Stomach (tissue), 9 donors: ENCODE data around the gene GNG2. TPM values are rescaled to one million over a fixed set of nuclear protein-coding genes. Genes with fewer than 3 reads are reported as not detected.

Source experiments
- DNase-seq, 2 donors: peaks; one replicate each; pipeline versions ENCODE4 v3.0.0 to v3.0.0-alpha.2; 2013 to 2019
- H3K27ac ChIP-seq, 5 donors: fragments of 200-600 bp in 4 of 5; sonication (generic) in 4 of 5; one replicate each; pipeline ENCODE4 v1.5.1; 2013 to 2019; ENCODE audit warnings: mild to moderate bottlenecking in 1 of 5, moderate library complexity in 1 of 5
- H3K27me3 ChIP-seq, 3 donors: fragments of 200-600 bp; sonication (generic); one replicate each; pipeline ENCODE4 v1.5.1; 2017 to 2019; ENCODE audit warnings: mixed run types in 1 of 3
- H3K36me3 ChIP-seq, 4 donors: fragments of 200-600 bp; sonication (generic); 1 replicate in 3 of 4; 2 replicates in 1 of 4; pipeline ENCODE4 v1.5.1; 2016 to 2019
- H3K4me1 ChIP-seq, 4 donors: fragments of 200-600 bp; sonication (generic); one replicate each; pipeline ENCODE4 v1.5.1; 2016 to 2019
- H3K4me3 ChIP-seq, 4 donors: fragments of 200-600 bp; sonication (generic) in 3 of 4; one replicate each; pipeline ENCODE4 v1.5.1; 2016 to 2019; ENCODE audit warnings: mild to moderate bottlenecking in 1 of 4
- H3K9me3 ChIP-seq, 4 donors: fragments of 200-600 bp; sonication (generic); one replicate each; pipeline ENCODE4 v1.5.1; 2016 to 2019
- CTCF ChIP-seq, 7 experiments: fragments of 450-650 bp in 4 of 7; fragments of 200-600 bp in 3 of 7; sonication (generic) in 3 of 7; IDR thresholded peaks; one replicate each; pipeline ENCODE4 v1.5.1; 2016 to 2019; ENCODE audit warnings: antibody characterized with exemption in 7 of 7, control low read depth in 2 of 7, mild to moderate bottlenecking in 1 of 7
- EP300 ChIP-seq: sonication (generic); formaldehyde crosslinking; IDR thresholded peaks from one replicate; pipeline ENCODE4 v1.6.1; 2017; ENCODE audit warnings: antibody characterized with exemption
- POLR2A ChIP-seq, 4 donors: fragments of 450-650 bp; IDR thresholded peaks; one replicate each; pipeline ENCODE4 v1.6.1; 2016; ENCODE audit warnings: antibody characterized with exemption in 4 of 4, control low read depth in 2 of 4, mild to moderate bottlenecking in 1 of 4, moderate library complexity in 1 of 4
- POLR2AphosphoS5 ChIP-seq, 3 donors: sonication (generic); formaldehyde crosslinking; IDR thresholded peaks; one replicate each; pipeline ENCODE4 v1.6.1; 2016; ENCODE audit warnings: antibody characterized with exemption in 3 of 3
- WGBS, 5 donors: extraction: QIAGEN DNeasy Blood & Tissue Kit in 3 of 5; methylation state at CpG; one replicate each; pipeline versions ENCODE4 v1.1.5 to v1.1.7; 2013 to 2018; 5-methylcytosine and 5-hydroxymethylcytosine counted together
- intact Hi-C: fragments of 100-400 bp; cut with DNase I; formaldehyde crosslinking; loops from one replicate; pipeline ENCODE4 v1.15.1; 2023; ENCODE audit warnings: low total_unique reads
- polyA plus RNA-seq, 3 donors: library from polyadenylated mRNA; stranded (reverse); fragments of 200-250 nt; gene quantifications; one replicate each; pipeline ENCODE4 v1.2.3, GENCODE V29; 2013
- total RNA-seq, 5 donors: library from RNA; depleted of rRNA; stranded (reverse); fragments of >200 nt; gene quantifications; one replicate each; pipeline versions ENCODE4 v1.1.0 to v1.2.3, GENCODE V29; 2014 to 2016
- donor health status: healthy with polysubstance abuse.
- donor health status: Bipolar disorder and iron deficiency.
- donor health status: healthy.

Gene GNG2
- total and polyA plus RNA-seq, 8 donors: 0.58 to 23.3 (median 9.2) TPM

DNA sequence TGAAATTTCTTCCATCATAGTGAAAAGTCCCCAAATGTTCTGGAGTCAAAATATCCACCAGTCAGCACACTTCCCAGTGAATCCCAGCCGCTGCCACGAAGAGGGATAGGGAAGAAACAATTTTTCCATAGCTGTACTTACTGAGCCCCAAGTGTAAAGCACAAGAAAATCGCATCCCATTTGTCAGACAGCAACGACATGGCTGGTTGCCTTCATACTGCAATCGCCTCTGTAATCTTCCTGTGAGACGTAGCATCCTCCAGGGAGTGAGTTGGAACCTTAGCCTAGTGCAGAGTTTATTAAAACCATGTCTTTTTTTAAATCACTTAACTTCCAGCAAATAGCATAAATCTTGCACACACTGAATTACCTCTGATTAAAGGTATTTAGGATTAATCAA is 56.8 kb downstream of the GNG2 start:
- H3K4me3 ChIP-seq: no peak overlapping the region
- H3K9me3 ChIP-seq: no peaks in the 10 kb centered on the region
- H3K27me3 ChIP-seq: no peaks in the 10 kb centered on the region
- intact Hi-C loops: no loop called here
- no peaks in the 10 kb centered on the region for H3K36me3 ChIP-seq
- peaks cover 0 to 1% (median 0%) of the 10 kb centered on the region in 4 donors for H3K4me1 ChIP-seq
- no peak for TF ChIP-seq EP300
- TF ChIP-seq POLR2AphosphoS5 (IDR thresholded peaks at IDR 0.05): no peak
- TF ChIP-seq CTCF (IDR thresholded peaks at IDR 0.05): no peak
- TF ChIP-seq POLR2A (IDR thresholded peaks at IDR 0.05): no peak
- DNase-seq: peak in 1 of 2 donors; percentile 29
- H3K27ac ChIP-seq: peak overlapping the region in 1 of 5 donors; percentile 28
- 84 to 93% (median 89%) methylated on average over 6 of the region's 6 CpGs for WGBS, 5 donors

GRCh38 chr14:51921026-51921425 is 60.6 kb downstream of the GNG2 start:
- Histone ChIP-seq H3K27ac (no peak overlapping the region), H3K27me3 (no peaks in the 10 kb centered on the region), H3K9me3 (no peaks in the 10 kb centered on the region), H3K36me3 (no peaks in the 10 kb centered on the region), H3K4me3 (no peak overlapping the region), H3K4me1 (peaks cover 0 to 5% (median 0%) of the 10 kb centered on the region in 4 donors)
- intact Hi-C loops: no loop called here
- TF ChIP-seq POLR2A (IDR thresholded peaks at IDR 0.05) (no peak), POLR2AphosphoS5 (IDR thresholded peaks at IDR 0.05) (no peak), CTCF (IDR thresholded peaks at IDR 0.05) (no peak), EP300 (no peak)
- DNase-seq: no peak
- 48 to 59% (median 55%) methylated on average over 3 of the region's 3 CpGs for WGBS, 5 donors

- Histone ChIP-seq H3K36me3 (no peaks in the 10 kb centered on the region), H3K27ac (peak overlapping the region in 1 of 5 donors; percentile 59), H3K9me3 (no peaks in the 10 kb centered on the region), H3K27me3 (no peaks in the 10 kb centered on the region), H3K4me1 (peaks cover 0 to 5% (median 0%) of the 10 kb centered on the region in 4 donors), H3K4me3 (no peak overlapping the region)
- DNase-seq: peak in 1 of 2 donors; percentile 75
- WGBS, 5 donors: 34 to 51% (median 37%) methylated on average over 6 of the region's 6 CpGs
- intact Hi-C loops: no loop called here
- TF ChIP-seq POLR2AphosphoS5 (IDR thresholded peaks at IDR 0.05) (no peak), EP300 (no peak), CTCF (IDR thresholded peaks at IDR 0.05) (no peak), POLR2A (IDR thresholded peaks at IDR 0.05) (no peak)
These were observed 62.2 kb downstream of the GNG2 start for GRCh38 chr14:51922624-51923023.

GRCh38 chr14:51924600-51924999 is 64.2 kb downstream of the GNG2 start:
- no peak overlapping the region for H3K27ac ChIP-seq
- 72 to 90% (median 74%) methylated on average over 4 of the region's 4 CpGs for WGBS, 5 donors
- no peak for TF ChIP-seq EP300
- TF ChIP-seq POLR2AphosphoS5 (IDR thresholded peaks at IDR 0.05): no peak
- no peak for TF ChIP-seq CTCF (IDR thresholded peaks at IDR 0.05)
- no peak for TF ChIP-seq POLR2A (IDR thresholded peaks at IDR 0.05)
- H3K27me3 ChIP-seq: no peaks in the 10 kb centered on the region
- H3K36me3 ChIP-seq: no peaks in the 10 kb centered on the region
- DNase-seq: no peak
- H3K9me3 ChIP-seq: no peaks in the 10 kb centered on the region
- no peak overlapping the region for H3K4me3 ChIP-seq
- peaks cover 0 to 5% (median 0%) of the 10 kb centered on the region in 4 donors for H3K4me1 ChIP-seq
- intact Hi-C loops: no loop called here
